WTC11 (cell line): ENCODE results near the gene SMIM29. TPM values are rescaled to one million over a fixed set of nuclear protein-coding genes. Genes with fewer than 3 reads are reported as not detected.

ENCODE experiments used
- ATAC-seq: fragments of 200-7000 bp; cut with Tn5 transposase; 2 replicates; pipeline ENCODE4 v1.10.0; 2021; ENCODE audit warnings: mild to moderate bottlenecking, moderate library complexity
- CTCF ChIA-PET: fragments of 300-600 bp; sonication (Branson Sonifier 250); formaldehyde crosslinking; loops from one replicate; lab custom pipeline; 2021; ENCODE audit warnings: antibody characterized with exemption; lab: Charles Lee
- POLR2A ChIA-PET: fragments of 350-600 bp; sonication (Branson Sonifier 250); formaldehyde crosslinking; loops from one replicate; lab custom pipeline; 2021; ENCODE audit warnings: antibody characterized with exemption; lab: Charles Lee
- DNase-seq: peaks from one replicate; pipeline ENCODE4 v3.0.0; 2021; ENCODE audit warnings: low spot score
- H3K27ac Mint-ChIP-seq: 2 replicates; pipeline ENCODE4 v1.8.0; 2021; ENCODE audit warnings: mixed read lengths
- H3K27me3 Mint-ChIP-seq: 2 replicates; pipeline ENCODE4 v1.8.0; 2021; ENCODE audit warnings: low read depth, mild to moderate bottlenecking, moderate library complexity, mixed read lengths
- H3K36me3 Mint-ChIP-seq: 2 replicates; pipeline ENCODE4 v1.8.0; 2021; ENCODE audit warnings: mixed read lengths
- H3K4me1 Mint-ChIP-seq: 2 replicates; pipeline ENCODE4 v1.8.0; 2022; ENCODE audit warnings: mixed read lengths
- H3K4me3 Mint-ChIP-seq: 2 replicates; pipeline ENCODE4 v1.8.0; 2021; ENCODE audit warnings: mild to moderate bottlenecking, moderate library complexity, mixed read lengths
- H3K9me3 Mint-ChIP-seq: 2 replicates; pipeline ENCODE4 v1.8.0; 2021; ENCODE audit warnings: mixed read lengths
- CREM ChIP-seq: sonication (generic); formaldehyde crosslinking; IDR thresholded peaks from 2 replicates; pipeline ENCODE4 v1.8.1; 2022; ENCODE audit warnings: mild to moderate bottlenecking, missing genetic modification reagents, moderate library complexity
- JAZF1 ChIP-seq: fragments of 250-450 bp; sonication (Bioruptor Pico); IDR thresholded peaks from 2 replicates; pipeline ENCODE4 v1.9.0; 2021; ENCODE audit warnings: moderate library complexity, mild to moderate bottlenecking, inconsistent platforms
- NFATC4 ChIP-seq: fragments of 250-450 bp; sonication (Bioruptor Pico); IDR thresholded peaks from 2 replicates; pipeline ENCODE4 v1.9.0; 2021; ENCODE audit warnings: mild to moderate bottlenecking
- NFE2L1 ChIP-seq: sonication (generic); formaldehyde crosslinking; IDR thresholded peaks from 2 replicates; pipeline ENCODE4 v1.8.1; 2023; ENCODE audit warnings: missing genetic modification reagents
- NR1H2 ChIP-seq: sonication (generic); formaldehyde crosslinking; IDR thresholded peaks from 2 replicates; pipeline ENCODE4 v1.9.0; 2021; ENCODE audit warnings: mild to moderate bottlenecking, moderate library complexity, missing genetic modification reagents
- NR2C2 ChIP-seq: sonication (generic); formaldehyde crosslinking; IDR thresholded peaks from 2 replicates; pipeline ENCODE4 v1.8.0; 2022; ENCODE audit warnings: mild to moderate bottlenecking, missing genetic modification reagents
- SMAD3 ChIP-seq: sonication (generic); formaldehyde crosslinking; IDR thresholded peaks from 2 replicates; pipeline ENCODE4 v1.8.0; 2022; ENCODE audit warnings: missing genetic modification reagents, mild to moderate bottlenecking, borderline replicate concordance
- SOX15 ChIP-seq: fragments of 250-450 bp; sonication (Bioruptor Pico); IDR thresholded peaks from 2 replicates; pipeline ENCODE4 v1.9.0; 2021; ENCODE audit warnings: mild to moderate bottlenecking
- TCF7 ChIP-seq: sonication (generic); formaldehyde crosslinking; IDR thresholded peaks from 2 replicates; pipeline ENCODE4 v1.8.0; 2022; ENCODE audit warnings: mild to moderate bottlenecking, low read depth, missing genetic modification reagents, moderate library complexity
- TEAD1 ChIP-seq: sonication (generic); formaldehyde crosslinking; IDR thresholded peaks from 2 replicates; pipeline ENCODE4 v1.8.0; 2022; ENCODE audit warnings: mild to moderate bottlenecking, missing genetic modification reagents
- ZNF138 ChIP-seq: sonication (generic); formaldehyde crosslinking; conservative IDR thresholded peaks from 2 replicates; pipeline ENCODE4 v1.8.1; 2022; ENCODE audit warnings: mild to moderate bottlenecking, moderate library complexity, missing genetic modification reagents
- ZNF219 ChIP-seq: sonication (generic); formaldehyde crosslinking; IDR thresholded peaks from 2 replicates; pipeline ENCODE4 v1.8.0; 2023; ENCODE audit warnings: missing genetic modification reagents, mild to moderate bottlenecking, borderline replicate concordance
- ZNF232 ChIP-seq: sonication (generic); formaldehyde crosslinking; IDR thresholded peaks from 2 replicates; pipeline ENCODE4 v1.8.0; 2022; ENCODE audit warnings: mild to moderate bottlenecking, missing genetic modification reagents
- ZNF263 ChIP-seq: sonication (generic); formaldehyde crosslinking; IDR thresholded peaks from 2 replicates; pipeline ENCODE4 v1.8.1; 2022; ENCODE audit warnings: low read depth, mild to moderate bottlenecking, moderate library complexity, missing genetic modification reagents
- ZNF671 ChIP-seq: fragments of 250-450 bp; sonication (Bioruptor Pico); IDR thresholded peaks from 2 replicates; pipeline ENCODE4 v1.8.0; 2021; ENCODE audit warnings: mild to moderate bottlenecking
- total RNA-seq: library from RNA; stranded (reverse); gene quantifications from 3 replicates; pipeline ENCODE4 v1.2.3, GENCODE V29; 2021
- TF ChIP-seq, protein P1 (sequence below): fragments of 250-450 bp; sonication (Bioruptor Pico); IDR thresholded peaks from 2 replicates; pipeline ENCODE4 v2.1.2; 2022; ENCODE audit warnings: mild to moderate bottlenecking, moderate library complexity
- TF ChIP-seq, protein P2 (sequence below): sonication (generic); formaldehyde crosslinking; IDR thresholded peaks from 2 replicates; pipeline ENCODE4 v1.8.1; 2022; ENCODE audit warnings: missing genetic modification reagents, borderline replicate concordance
- TF ChIP-seq, protein P3 (sequence below): sonication (generic); formaldehyde crosslinking; IDR thresholded peaks from 2 replicates; pipeline ENCODE4 v1.8.0; 2022; ENCODE audit warnings: mild to moderate bottlenecking, missing genetic modification reagents
- TF ChIP-seq, protein P4 (sequence below): sonication (generic); formaldehyde crosslinking; IDR thresholded peaks from 2 replicates; pipeline ENCODE4 v1.8.1; 2023; ENCODE audit warnings: mild to moderate bottlenecking, missing genetic modification reagents, moderate library complexity
- TF ChIP-seq, protein P5 (sequence below): sonication (generic); formaldehyde crosslinking; IDR thresholded peaks from 2 replicates; pipeline ENCODE4 v1.8.0; 2023; ENCODE audit warnings: mild to moderate bottlenecking, missing genetic modification reagents
- TF ChIP-seq, protein P6 (sequence below): fragments of 250-450 bp; sonication (Bioruptor Pico); IDR thresholded peaks from 2 replicates; pipeline ENCODE4 v1.9.0; 2021; ENCODE audit warnings: mild to moderate bottlenecking
- TF ChIP-seq, protein P7 (sequence below): fragments of 250-450 bp; sonication (Bioruptor Pico); IDR thresholded peaks from 2 replicates; pipeline ENCODE4 v1.9.0; 2021; ENCODE audit warnings: mild to moderate bottlenecking

Gene SMIM29
- total RNA-seq, 1 experiment from 2014 or later: 11.7 TPM

DNA sequence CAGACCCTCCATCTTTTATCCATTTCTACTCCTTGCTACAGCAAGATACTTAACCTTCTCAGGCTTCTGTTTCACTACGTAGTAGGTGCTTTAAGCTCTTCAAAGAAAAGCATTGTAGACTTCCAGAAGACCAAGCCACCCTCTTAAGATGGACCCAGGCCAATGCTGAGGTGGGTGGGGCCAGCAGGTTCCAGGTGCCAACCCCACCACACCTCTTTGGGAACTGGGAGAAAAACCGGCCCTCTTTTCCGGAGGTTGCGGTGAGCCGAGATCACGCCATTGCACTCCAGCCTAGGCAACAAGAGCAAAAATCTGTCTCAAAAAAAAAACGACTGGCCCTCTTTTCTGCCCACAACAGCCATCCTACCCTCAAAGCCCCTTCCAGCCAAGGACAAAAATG is 22.7 kb downstream of the SMIM29 start:
- DNase-seq: no peak
- Mint-ChIP-seq H3K27ac (peak overlapping the region; percentile 98), H3K9me3 (no peaks in the 10 kb centered on the region), H3K4me3 (no peak overlapping the region), H3K4me1 (peaks cover 55% of the 10 kb centered on the region), H3K27me3 (no peaks in the 10 kb centered on the region; the same call in 1 of the 2 replicates), H3K36me3 (no peaks in the 10 kb centered on the region)
- ChIA-PET CTCF (interaction anchor here (0.7 to 1.7 kb wide), 7 partner anchors 11 to 154 kb away, joined by 3 to 24 read pairs (median 5); partner anchors contain the start of genes HMGA1 and SMIM29), POLR2A (interaction anchor here (1.6 to 2.1 kb wide), 2 partner anchors 11 to 24 kb away, joined by 9 to 41 read pairs; partner anchors contain the start of gene HMGA1)
- TF ChIP-seq NR2C2 (CRISPR knock-in tag): no peak
- TF ChIP-seq TCF7: no peak
- TF ChIP-seq NFE2L1 (CRISPR knock-in tag): no peak
- no peak for TF ChIP-seq ZNF263 (CRISPR knock-in tag)
- TF ChIP-seq, protein P1, sequence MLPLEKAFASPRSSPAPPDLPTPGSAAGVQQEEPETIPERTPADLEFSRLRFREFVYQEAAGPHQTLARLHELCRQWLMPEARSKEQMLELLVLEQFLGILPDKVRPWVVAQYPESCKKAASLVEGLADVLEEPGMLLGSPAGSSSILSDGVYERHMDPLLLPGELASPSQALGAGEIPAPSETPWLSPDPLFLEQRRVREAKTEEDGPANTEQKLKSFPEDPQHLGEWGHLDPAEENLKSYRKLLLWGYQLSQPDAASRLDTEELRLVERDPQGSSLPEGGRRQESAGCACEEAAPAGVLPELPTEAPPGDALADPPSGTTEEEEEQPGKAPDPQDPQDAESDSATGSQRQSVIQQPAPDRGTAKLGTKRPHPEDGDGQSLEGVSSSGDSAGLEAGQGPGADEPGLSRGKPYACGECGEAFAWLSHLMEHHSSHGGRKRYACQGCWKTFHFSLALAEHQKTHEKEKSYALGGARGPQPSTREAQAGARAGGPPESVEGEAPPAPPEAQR (CRISPR knock-in tag): no peak
- TF ChIP-seq, protein P2, sequence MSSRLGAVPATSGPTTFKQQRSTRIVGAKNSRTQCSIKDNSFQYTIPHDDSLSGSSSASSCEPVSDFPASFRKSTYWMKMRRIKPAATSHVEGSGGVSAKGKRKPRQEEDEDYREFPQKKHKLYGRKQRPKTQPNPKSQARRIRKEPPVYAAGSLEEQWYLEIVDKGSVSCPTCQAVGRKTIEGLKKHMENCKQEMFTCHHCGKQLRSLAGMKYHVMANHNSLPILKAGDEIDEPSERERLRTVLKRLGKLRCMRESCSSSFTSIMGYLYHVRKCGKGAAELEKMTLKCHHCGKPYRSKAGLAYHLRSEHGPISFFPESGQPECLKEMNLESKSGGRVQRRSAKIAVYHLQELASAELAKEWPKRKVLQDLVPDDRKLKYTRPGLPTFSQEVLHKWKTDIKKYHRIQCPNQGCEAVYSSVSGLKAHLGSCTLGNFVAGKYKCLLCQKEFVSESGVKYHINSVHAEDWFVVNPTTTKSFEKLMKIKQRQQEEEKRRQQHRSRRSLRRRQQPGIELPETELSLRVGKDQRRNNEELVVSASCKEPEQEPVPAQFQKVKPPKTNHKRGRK: no peak
- TF ChIP-seq ZNF232 (CRISPR knock-in tag): no peak
- TF ChIP-seq ZNF219 (CRISPR knock-in tag): no peak
- no peak for TF ChIP-seq SMAD3 (CRISPR knock-in tag)
- TF ChIP-seq, protein P3, sequence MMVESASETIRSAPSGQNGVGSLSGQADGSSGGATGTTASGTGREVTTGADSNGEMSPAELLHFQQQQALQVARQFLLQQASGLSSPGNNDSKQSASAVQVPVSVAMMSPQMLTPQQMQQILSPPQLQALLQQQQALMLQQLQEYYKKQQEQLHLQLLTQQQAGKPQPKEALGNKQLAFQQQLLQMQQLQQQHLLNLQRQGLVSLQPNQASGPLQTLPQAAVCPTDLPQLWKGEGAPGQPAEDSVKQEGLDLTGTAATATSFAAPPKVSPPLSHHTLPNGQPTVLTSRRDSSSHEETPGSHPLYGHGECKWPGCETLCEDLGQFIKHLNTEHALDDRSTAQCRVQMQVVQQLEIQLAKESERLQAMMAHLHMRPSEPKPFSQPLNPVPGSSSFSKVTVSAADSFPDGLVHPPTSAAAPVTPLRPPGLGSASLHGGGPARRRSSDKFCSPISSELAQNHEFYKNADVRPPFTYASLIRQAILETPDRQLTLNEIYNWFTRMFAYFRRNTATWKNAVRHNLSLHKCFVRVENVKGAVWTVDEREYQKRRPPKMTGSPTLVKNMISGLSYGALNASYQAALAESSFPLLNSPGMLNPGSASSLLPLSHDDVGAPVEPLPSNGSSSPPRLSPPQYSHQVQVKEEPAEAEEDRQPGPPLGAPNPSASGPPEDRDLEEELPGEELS: no peak
- TF ChIP-seq ZNF671 (CRISPR knock-in tag): no peak
- TF ChIP-seq ZNF138 (CRISPR knock-in tag): no peak
- no peak for TF ChIP-seq CREM (CRISPR knock-in tag)
- TF ChIP-seq NFATC4 (CRISPR knock-in tag): no peak
- TF ChIP-seq, protein P4, sequence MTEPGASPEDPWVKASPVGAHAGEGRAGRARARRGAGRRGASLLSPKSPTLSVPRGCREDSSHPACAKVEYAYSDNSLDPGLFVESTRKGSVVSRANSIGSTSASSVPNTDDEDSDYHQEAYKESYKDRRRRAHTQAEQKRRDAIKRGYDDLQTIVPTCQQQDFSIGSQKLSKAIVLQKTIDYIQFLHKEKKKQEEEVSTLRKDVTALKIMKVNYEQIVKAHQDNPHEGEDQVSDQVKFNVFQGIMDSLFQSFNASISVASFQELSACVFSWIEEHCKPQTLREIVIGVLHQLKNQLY (CRISPR knock-in tag): no peak
- no peak for TF ChIP-seq JAZF1 (CRISPR knock-in tag)
- no peak for TF ChIP-seq SOX15 (CRISPR knock-in tag)
- no peak for ATAC-seq

- TF ChIP-seq, protein P5, sequence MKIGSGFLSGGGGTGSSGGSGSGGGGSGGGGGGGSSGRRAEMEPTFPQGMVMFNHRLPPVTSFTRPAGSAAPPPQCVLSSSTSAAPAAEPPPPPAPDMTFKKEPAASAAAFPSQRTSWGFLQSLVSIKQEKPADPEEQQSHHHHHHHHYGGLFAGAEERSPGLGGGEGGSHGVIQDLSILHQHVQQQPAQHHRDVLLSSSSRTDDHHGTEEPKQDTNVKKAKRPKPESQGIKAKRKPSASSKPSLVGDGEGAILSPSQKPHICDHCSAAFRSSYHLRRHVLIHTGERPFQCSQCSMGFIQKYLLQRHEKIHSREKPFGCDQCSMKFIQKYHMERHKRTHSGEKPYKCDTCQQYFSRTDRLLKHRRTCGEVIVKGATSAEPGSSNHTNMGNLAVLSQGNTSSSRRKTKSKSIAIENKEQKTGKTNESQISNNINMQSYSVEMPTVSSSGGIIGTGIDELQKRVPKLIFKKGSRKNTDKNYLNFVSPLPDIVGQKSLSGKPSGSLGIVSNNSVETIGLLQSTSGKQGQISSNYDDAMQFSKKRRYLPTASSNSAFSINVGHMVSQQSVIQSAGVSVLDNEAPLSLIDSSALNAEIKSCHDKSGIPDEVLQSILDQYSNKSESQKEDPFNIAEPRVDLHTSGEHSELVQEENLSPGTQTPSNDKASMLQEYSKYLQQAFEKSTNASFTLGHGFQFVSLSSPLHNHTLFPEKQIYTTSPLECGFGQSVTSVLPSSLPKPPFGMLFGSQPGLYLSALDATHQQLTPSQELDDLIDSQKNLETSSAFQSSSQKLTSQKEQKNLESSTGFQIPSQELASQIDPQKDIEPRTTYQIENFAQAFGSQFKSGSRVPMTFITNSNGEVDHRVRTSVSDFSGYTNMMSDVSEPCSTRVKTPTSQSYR (CRISPR knock-in tag): no peak
- TF ChIP-seq TEAD1 (CRISPR knock-in tag): no peak
- TF ChIP-seq, protein P6, sequence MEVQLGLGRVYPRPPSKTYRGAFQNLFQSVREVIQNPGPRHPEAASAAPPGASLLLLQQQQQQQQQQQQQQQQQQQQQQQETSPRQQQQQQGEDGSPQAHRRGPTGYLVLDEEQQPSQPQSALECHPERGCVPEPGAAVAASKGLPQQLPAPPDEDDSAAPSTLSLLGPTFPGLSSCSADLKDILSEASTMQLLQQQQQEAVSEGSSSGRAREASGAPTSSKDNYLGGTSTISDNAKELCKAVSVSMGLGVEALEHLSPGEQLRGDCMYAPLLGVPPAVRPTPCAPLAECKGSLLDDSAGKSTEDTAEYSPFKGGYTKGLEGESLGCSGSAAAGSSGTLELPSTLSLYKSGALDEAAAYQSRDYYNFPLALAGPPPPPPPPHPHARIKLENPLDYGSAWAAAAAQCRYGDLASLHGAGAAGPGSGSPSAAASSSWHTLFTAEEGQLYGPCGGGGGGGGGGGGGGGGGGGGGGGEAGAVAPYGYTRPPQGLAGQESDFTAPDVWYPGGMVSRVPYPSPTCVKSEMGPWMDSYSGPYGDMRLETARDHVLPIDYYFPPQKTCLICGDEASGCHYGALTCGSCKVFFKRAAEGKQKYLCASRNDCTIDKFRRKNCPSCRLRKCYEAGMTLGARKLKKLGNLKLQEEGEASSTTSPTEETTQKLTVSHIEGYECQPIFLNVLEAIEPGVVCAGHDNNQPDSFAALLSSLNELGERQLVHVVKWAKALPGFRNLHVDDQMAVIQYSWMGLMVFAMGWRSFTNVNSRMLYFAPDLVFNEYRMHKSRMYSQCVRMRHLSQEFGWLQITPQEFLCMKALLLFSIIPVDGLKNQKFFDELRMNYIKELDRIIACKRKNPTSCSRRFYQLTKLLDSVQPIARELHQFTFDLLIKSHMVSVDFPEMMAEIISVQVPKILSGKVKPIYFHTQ: no peak
- TF ChIP-seq NR1H2 (CRISPR knock-in tag): no peak
- TF ChIP-seq, protein P7, sequence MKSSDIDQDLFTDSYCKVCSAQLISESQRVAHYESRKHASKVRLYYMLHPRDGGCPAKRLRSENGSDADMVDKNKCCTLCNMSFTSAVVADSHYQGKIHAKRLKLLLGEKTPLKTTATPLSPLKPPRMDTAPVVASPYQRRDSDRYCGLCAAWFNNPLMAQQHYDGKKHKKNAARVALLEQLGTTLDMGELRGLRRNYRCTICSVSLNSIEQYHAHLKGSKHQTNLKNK: no peak
- no peak for TF ChIP-seq ZNF219 (CRISPR knock-in tag)
- Mint-ChIP-seq H3K9me3 (no peaks in the 10 kb centered on the region), H3K4me1 (peaks cover 53% of the 10 kb centered on the region), H3K4me3 (no peak overlapping the region), H3K27ac (no peak overlapping the region), H3K27me3 (no peaks in the 10 kb centered on the region; the same call in 1 of the 2 replicates), H3K36me3 (no peaks in the 10 kb centered on the region)
- no peak for ATAC-seq
- ChIA-PET CTCF (no interaction called here), POLR2A (interaction anchor here (2.7 kb wide), 1 partner anchor 11 kb away, joined by 30 read pairs; the partner anchor contains the start of gene HMGA1)
- DNase-seq: no peak
Measured at GRCh38 chr6:34225551-34225950, 23.3 kb downstream of the SMIM29 start.
